NCI-H226 (cell line): ENCODE data around the gene MRRF.
"Not testable (repeated sequence)": the region's sequence is repeated elsewhere in the genome, so short reads cannot be mapped to it uniquely, and the experiment has no call there.

Source experiments
- DNase-seq: peaks from one replicate; pipeline ENCODE4 v3.0.0-alpha.2; 2015

Gene MRRF

DNA sequence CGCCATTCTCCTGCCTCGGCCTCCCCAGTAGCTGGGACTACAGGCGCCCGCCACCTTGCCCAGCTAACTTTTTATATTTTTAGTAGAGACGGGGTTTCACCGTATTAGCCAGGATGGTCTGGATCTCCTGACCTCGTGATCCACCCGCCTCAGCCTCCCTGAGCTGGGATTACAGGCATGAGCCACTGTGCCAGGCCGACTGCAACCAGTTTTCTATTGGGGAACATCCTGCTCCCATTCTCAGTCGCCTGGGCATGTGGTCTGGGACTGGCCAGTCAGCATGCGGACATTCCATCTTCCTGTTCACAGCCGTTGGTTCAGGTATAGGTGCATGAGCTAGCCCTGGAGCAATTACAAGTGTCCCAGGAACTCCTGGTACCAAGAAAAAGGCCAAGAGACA lies 98.4 kb downstream of the MRRF start:
- DNase-seq: not testable (repeated sequence)

DNA sequence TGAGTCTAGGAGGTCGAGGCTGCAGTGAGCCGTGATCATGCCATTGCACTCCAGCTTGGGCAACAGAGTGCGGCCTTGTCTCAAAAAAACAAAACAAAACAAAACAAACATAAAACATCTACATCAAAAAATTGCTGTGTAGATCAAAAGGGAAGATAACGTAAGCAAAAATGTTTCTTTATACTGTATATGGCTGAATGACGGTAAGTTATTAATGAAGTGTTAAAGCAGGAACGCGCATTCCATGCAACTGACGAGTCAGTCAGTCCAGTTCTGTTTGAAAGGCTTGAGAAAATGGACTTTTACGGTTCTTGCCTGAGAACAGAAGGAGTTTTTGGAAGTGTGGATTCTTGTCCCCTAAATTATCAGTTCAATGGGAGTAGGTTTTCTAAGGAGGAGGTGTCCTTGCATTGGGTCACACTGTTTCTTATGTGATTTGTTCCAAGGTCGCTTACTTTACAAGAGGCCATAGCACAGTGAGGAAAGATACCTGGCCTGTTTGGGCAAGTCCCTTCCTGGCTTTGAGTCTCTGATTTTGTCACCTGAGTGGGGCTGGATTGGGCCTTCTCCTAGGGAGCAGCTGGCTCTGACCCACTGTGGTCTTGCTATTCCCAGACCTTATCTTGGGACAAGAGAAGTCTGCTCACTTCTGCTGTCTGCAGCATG lies 99.6 kb downstream of the MRRF start:
- DNase-seq: no peak

DNA sequence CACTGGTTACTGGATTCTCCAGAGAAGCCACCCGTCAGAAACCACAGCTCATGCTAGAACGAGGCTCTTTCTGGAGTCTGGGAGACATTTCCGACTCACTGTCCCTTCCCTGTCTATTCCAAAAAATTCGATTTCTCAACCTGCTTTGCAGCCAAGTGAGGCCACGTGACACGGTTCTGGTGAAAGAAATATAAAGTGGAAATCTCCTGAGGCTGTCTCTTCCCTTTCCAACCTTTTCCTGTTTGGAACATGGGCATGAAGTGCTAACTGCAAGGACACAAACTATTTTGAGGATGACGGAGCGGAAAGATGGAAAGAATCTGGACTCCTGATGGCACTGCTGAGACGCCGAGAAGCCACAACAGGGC lies 100.1 kb downstream of the MRRF start:
- no peak for DNase-seq

DNA sequence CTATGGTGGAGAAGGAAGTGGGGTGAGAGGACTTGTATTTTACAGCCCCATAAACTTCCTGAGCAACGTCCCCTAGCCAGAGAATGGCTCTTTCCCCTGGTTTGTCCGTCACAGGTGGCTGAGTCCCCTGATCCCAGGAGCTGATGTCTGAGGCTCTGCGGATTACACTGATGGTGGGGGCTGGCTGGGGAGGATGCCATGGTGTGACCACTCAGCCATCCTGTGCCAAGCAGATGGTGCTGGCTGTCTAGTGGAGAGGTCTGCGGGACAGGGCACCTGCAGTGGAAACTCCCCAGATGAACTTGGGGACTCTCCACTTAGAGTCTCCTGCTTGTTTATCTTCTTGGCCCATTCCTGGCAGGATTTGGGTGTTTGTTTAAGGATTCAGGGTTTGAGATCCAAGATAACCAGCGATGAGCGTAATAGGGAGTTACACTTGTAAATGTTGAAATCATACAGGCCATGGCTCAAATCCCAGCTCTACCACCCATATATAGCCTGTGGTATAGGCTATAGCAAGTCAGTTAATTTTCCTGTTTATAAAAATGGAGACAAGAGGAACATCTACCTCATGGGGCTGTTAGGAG lies 101.5 kb downstream of the MRRF start:
- peak; percentile 52 for DNase-seq

DNA sequence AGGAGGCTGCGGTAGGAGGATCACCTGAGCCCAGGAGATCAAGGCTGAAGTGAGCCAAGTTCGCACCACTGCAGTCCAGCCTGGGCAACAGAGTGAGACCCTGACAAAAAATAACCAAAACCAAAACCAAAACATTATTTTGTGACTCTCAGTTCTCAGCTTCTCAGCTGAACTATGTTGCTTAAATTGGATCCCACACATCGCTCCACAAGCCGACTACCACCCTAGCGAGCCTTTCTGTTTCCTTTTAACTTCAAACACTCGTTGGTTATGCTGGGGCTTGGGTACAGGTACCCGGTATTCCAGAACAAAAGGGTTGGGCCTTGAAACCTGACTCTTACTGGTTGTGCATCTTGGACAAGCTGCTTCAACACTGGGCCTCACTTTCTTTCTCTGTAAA lies 102.4 kb downstream of the MRRF start:
- no peak for DNase-seq

DNA sequence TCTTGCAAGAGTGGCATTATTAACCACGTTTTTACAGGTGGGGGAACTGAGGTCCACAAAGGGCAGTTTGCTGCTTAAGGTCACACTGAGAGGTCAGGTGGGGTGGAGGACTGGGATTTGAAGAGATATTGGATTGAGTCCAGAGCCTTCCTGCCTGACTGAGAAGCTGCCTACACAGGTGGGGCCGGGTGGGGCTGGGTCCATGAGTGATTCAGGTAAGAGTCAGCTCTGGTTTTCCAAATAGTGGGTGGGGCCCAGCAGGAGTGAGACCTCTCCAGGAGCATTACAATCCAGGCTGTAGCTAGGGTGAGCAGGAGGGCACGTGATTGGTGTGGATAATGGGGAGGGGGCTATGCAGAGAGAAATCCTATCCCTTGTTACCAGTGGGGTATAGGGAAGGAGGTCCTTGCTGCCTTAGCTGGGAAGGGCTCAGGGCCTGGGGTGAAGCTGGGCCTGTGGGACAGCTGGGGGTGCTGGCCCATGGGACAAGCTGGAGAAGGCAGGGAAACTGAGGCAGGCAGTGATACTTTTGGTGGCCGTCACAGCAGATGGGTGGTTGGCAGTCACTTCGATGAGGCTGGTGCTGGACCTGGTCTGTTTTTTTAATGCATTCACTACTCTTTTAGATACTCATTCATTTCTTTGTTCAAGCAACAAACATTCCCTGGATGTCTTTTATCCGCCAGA lies 103.2 kb downstream of the MRRF start:
- DNase-seq: no peak

DNA sequence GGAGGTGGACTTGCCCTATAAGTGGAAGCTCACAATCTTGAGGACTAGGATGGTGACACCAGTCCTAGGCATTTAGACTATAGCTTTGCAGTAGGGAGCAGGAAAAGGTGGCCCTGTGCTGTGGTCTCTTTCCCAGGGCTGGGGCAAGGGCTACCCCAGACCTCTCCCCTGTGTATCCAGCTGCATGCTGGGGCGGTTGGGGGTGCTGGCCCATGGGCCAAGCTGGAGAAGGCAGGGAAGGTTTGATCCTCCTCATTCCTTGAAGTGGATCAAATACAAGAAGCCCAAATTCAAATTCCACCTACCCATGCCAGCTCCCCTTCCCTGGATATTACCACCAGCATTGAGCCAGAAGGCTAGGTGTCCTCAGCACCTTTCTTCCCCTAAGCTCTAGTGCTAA lies 104.0 kb downstream of the MRRF start:
- no peak for DNase-seq

DNA sequence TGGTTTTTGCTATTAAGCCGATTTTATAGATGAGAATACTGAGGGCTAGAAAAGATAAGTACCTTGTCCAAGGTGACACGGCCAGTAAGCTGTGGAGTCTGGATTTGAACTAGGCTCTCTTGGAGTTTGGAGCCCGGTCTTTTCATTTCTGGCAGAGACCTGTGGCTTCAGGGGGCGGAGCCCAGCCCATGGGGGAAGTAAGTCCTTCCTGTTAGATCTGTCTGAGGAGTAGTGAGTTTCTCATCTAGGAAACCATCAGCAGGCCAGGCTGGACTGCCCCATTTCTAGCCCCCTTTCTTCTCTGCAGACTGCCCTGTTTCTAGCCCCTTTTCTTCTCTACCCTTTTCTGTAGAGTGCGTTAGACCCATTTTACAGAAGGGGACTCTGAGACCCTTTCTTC lies 105.6 kb downstream of the MRRF start:
- DNase-seq: no peak

DNA sequence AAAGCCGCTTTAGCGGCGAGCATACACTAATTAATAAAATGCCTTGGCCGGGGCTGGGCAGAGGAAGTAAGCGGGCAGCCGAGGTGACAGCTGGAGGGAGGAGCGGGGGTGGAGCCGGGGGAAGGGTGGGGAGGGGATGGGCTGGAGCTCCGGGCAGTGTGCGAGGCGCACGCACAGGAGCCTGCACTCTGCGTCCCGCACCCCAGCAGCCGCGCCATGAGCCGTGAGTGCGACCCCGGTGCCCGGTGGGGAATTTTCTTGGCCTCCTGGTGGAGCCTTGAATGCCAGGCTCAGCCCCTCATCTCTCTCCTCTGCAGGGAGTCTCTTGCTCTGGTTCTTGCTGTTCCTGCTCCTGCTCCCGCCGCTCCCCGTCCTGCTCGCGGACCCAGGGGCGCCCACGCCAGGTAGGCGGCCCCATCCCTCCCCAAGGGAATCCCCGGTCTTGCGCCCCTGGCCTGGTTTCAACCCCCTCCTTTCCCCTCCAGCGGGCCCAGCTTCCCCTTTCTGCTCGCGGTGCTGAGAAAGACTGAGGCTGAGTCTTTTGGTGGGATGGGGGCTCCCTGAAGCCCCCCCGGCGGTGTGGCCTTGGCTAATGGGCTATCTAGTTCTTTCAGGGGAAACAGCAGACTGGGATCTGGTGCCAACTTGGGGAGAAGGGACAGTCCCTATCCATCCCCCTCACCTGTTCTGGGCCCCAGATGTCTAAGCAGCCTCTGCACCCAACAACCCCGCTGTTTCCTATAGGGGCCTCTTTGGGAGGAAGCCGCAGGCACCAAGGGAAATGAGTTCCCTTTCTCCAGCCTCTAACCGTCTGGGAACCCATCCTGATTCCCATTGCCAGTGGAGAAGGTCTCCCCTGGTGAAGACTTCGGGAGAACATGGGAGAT lies 106.4 kb downstream of the MRRF start, which contains the start of gene PTGS1:
TSS of gene PTGS1 (plus strand) at position 156 of the 887 bp plus-strand sequence. CDS start at position 217, 61 bp downstream.
- no peak for DNase-seq

DNA sequence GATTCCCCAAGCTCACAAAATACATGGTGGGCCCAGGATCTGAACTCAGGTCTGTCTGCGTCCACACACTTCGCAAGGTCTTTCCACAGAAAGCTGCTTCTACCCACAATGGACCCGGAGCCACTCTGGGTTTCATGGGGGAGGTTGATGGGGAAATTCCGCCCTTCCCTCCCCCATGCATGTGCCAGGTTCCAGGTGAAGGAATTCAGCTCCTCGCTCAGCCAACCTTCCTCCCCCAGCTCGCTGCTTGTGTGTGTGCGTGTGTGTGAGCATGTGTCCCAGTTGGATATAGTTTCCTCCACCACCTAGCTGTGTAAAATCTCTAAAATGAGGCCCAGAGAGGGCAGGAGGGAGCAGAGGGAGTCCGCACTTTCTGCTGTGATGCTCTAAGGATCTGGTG lies 107.2 kb downstream of the MRRF start:
- DNase-seq: no peak

DNA sequence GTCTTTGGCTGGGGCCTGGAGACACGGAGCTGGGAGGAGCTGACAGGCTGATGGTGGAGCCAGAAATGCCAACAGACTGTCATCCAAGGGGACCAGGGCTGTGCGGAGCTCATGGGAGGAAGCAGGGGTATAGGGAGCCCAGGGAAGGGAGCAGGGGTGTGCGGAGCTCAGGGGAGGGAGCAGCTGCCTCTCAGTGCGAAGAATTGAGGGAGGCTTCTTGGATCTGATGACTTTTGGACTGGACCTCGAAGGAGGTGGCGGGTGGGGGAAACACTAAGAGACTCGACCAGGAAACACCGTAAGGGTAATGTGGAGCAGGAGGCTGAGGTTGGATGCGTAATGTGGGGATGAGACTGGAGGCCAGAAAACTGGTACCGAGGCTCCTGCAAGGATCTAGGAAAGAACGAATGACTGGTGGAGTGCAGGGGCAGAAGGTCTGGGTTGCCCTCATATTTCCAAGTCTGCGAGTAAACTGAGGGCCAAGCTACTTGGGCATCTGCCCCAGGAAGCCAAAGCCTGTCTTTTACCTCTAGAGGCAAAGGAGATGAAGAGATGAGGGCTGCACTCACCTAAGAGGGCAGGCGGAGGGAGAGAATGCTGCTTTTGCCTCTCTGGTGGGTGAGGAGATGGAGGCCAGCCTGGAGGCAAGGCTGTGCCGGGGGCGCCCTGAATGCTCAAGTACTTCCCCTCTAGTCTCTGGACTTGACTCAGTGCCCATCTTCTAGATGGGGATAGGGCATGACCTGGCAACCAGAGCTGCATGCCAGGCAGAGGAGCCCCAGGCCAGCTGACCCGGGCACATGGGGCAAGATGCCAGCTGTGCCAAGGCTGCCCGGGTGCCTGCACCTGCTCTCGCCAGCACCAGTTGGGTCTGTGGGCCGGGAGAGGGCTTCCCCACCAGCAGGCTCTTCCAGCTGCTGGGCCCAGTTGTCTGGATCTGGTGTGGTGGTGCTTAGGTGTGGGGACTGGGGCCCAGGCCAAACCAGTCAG lies 108.5 kb downstream of the MRRF start:
- no peak for DNase-seq

DNA sequence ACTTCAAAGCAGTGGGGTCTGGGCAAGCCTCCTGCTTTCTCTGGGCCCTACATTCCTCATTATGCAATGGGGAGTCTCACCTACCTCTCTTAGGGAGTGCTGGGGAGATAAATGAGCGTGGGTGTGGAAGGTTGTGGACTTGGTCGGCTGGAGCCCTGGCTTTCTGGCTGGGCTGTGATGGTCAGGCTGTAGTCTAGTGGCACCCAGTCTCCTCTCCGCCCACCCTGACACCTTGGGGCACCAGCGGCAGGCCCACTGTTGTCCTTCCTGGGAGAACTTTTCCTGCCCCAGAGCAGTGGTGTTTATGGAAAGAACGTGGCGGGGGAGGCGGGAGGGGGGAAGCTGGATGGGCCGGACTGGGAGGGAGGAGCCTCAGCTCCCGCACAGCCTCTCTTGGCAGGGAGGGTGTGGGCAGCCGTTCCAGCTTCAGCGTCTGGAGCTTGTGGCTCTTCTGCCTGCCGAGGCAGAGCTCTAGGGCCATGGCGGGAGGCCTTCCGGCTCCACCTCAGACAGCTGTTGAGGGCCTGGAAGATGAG lies 110.3 kb downstream of the MRRF start:
- DNase-seq: peak; percentile 81

DNA sequence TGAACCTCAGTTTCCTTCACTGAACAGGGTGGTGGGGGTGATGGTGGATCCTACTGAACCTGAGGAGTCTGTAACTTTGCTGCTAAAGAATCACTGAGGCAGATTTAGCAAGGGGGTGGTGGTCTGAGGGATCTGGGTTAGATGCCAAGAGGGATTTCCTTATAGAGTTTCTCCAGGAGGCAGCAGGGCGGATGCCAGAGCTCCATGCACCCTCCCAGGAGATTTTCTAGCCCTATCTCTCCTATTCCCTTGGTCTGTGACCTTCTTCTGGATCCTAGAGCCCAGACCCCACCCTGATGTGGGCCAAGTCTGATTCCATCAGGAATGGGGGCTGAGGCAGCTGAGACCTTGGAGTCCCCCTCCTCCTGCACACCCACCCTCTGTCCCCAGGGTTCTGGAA lies 112.1 kb downstream of the MRRF start:
- DNase-seq: no peak

DNA sequence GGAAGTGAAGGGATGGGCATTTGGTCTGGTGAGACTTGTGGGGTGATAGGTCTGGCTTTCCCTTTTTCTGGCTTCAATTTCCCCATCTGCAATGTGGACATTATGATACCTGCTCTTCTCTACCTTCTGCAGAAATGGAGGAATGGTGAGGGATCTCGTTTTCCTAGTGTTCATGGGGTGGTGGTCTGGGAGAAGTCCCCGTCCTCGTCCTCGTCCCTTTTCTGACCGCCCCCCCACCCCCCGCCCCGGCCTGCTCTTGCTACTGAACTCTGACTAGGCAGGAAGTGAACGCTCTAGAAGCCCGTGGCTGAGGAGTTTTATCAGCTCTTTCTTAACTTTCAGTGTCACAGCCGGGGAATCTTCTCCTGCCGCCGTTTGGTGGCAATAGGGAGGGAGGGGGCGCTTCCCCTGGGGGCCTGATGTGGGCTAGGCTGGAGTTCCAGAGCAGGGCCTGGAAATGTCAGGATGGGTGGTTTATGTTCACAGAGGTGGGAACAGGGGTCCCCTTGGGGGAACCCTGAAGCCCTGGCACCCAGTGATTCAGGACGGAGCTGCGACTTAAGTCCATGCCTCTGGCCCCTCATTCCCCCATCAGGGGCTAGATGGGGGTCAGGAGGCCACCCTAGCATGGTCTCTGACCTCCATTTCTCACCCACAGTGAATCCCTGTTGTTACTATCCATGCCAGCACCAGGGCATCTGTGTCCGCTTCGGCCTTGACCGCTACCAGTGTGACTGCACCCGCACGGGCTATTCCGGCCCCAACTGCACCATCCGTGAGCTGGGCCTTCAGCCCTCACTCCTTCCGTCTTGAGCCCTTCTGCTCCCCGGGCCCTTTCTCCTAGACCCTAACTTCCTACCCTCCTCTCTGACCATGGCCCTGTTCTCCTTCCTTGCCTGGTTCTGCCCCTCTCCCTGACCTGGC lies 112.8 kb downstream of the MRRF start:
- DNase-seq: no peak

DNA sequence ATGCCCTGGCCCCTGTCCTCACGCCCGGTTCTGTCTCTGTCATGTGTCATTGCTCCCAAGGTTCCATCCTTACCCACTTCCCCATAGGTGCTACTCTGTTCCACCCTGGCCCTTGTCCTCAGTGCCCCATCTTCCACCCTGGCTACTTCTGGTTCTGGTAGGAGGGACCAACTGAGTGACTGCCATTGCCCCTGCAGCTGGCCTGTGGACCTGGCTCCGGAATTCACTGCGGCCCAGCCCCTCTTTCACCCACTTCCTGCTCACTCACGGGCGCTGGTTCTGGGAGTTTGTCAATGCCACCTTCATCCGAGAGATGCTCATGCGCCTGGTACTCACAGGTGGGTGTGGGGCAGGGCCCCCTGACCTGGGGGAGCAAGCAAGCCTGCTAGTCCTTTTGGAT lies 113.6 kb downstream of the MRRF start:
- no peak for DNase-seq

DNA sequence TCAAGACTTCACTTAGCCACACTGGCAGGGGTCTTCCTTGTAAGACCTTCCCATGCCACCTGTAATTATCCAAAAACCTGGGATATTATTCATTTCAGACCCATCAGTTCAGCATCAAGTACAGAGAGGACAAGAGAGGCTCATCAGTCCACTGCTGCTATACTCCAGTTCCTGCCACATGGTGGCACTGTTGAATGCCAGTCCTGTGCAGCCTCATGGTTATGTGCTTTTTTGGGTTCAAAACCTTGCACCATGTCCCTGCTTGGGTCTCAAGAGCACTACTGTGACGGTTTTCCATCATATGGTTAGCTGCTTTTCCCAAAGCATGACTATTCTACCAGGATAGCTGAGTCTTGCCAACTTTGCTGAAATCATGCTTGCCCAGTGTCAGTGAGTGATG lies 114.7 kb downstream of the MRRF start:
- no peak for DNase-seq

DNA sequence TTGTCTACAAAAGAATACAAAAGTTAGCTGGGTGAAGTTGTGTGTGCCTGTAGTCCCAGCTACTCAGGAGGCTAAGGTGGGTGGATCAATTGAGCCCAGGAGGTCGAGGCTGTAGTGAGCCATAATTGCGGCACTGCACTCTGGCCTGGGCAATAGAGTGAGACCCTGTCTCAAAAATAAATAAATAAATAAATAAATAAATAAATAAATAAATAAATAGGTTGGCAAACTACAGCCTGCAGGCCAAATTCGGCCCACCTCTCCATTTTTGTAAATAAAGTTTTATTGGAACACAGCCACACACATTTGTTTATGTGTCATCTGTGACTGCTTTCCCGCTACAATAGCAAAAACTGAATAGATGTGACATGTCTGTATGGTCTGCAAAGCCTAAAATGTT lies 115.6 kb downstream of the MRRF start:
- DNase-seq: no peak
